OCI-LY7 (cell line): ENCODE data around the gene CERS6. TPM values are rescaled to one million over a fixed set of nuclear protein-coding genes. Genes with fewer than 3 reads are reported as not detected.

Experiments
- BruUV-seq: library from RNA; stranded (reverse); fragments of 400-500 nt; replicated peaks from 2 replicates; lab custom pipeline; 2021; lab: Mats Ljungman, UMichigan
- CTCF ChIA-PET: fragments of 300-600 bp; sonication (Branson Sonifier 250); formaldehyde crosslinking; loops from one replicate; lab custom pipeline; 2022; ENCODE audit warnings: antibody characterized with exemption; ENCODE audit not compliant: unreplicated experiment; lab: Charles Lee
- POLR2A ChIA-PET: fragments of 300-600 bp; sonication (Branson Sonifier 250); formaldehyde crosslinking; loops from one replicate; lab custom pipeline; 2022; ENCODE audit warnings: antibody characterized with exemption; lab: Charles Lee
- DNase-seq: peaks from one replicate; pipeline ENCODE4 v3.0.0-alpha.2; 2015; ENCODE audit warnings: low spot score
- H2AFZ ChIP-seq: fragments of 200-600 bp; sonication (generic), shearing (Covaris generic); 2 replicates; pipeline ENCODE4 v1.6.1; 2014; ENCODE audit warnings: mild to moderate bottlenecking, antibody characterized with exemption, low read length, moderate library complexity
- H3K27ac ChIP-seq: fragments of 200-600 bp; sonication (generic); 2 replicates; pipeline ENCODE4 v1.5.1; 2014; ENCODE audit warnings: mixed run types, low read depth, mild to moderate bottlenecking, moderate library complexity, low read length, inconsistent platforms; ENCODE audit not compliant: poor library complexity, severe bottlenecking
- H3K36me3 ChIP-seq: fragments of 200-600 bp; sonication (generic); 2 replicates; pipeline ENCODE4 v1.6.1; 2014; ENCODE audit warnings: mild to moderate bottlenecking, antibody characterized with exemption, low read length, moderate library complexity, mixed read lengths; ENCODE audit not compliant: insufficient read depth
- H3K4me1 ChIP-seq: fragments of 200-600 bp; sonication (generic); 2 replicates; pipeline ENCODE4 v1.5.1; 2014; ENCODE audit warnings: mild to moderate bottlenecking, low read length; ENCODE audit not compliant: insufficient read depth, poor library complexity, severe bottlenecking
- H3K4me2 ChIP-seq: fragments of 200-600 bp; sonication (generic); 2 replicates; pipeline ENCODE4 v1.6.1; 2014; ENCODE audit warnings: mild to moderate bottlenecking, low read length
- H3K4me3 ChIP-seq: fragments of 200-600 bp; sonication (generic); 2 replicates; pipeline ENCODE4 v1.5.1; 2014; ENCODE audit warnings: mild to moderate bottlenecking, low read depth, low read length; ENCODE audit not compliant: poor library complexity, severe bottlenecking
- H3K79me2 ChIP-seq: fragments of 200-600 bp; sonication (generic); 2 replicates; pipeline ENCODE4 v1.6.1; 2016; ENCODE audit warnings: low read depth, mild to moderate bottlenecking, low read length, moderate library complexity, mixed read lengths; ENCODE audit not compliant: insufficient read depth
- H3K9me2 ChIP-seq: fragments of 200-600 bp; sonication (generic); 2 replicates; pipeline ENCODE4 v1.6.1; 2016; ENCODE audit warnings: mild to moderate bottlenecking, low read length, mixed read lengths; ENCODE audit not compliant: insufficient read depth
- H3K9me3 ChIP-seq: fragments of 200-600 bp; sonication (generic); 2 replicates; pipeline ENCODE4 v1.6.1; 2014; ENCODE audit warnings: mild to moderate bottlenecking, mixed run types, low read length, mixed read lengths
- H4K20me1 ChIP-seq: fragments of 200-600 bp; sonication (generic); 2 replicates; pipeline ENCODE4 v1.6.1; 2014; ENCODE audit warnings: mild to moderate bottlenecking, antibody characterized with exemption, low read length, moderate library complexity, mixed read lengths; ENCODE audit not compliant: insufficient read depth
- CTCF ChIP-seq: fragments of 200-600 bp; sonication (generic); conservative IDR thresholded peaks from 2 replicates; pipeline ENCODE4 v1.5.1; 2014; ENCODE audit warnings: mild to moderate bottlenecking, antibody characterized with exemption, low read length, moderate library complexity, mixed read lengths
- EZH2phosphoT487 ChIP-seq: fragments of 200-600 bp; sonication (generic); IDR thresholded peaks from 2 replicates; pipeline ENCODE4 v1.6.1; 2018; ENCODE audit warnings: low read depth, borderline replicate concordance, mild to moderate bottlenecking, mixed run types, antibody characterized with exemption, low read length, moderate library complexity, mixed read lengths
- intact Hi-C: fragments of 100-400 bp; cut with micrococcal nuclease; formaldehyde crosslinking; loops from one replicate; pipeline ENCODE4 v1.10.0; 2022; ENCODE audit not compliant: unreplicated experiment
- total RNA-seq, 2 experiments: library from RNA; depleted of rRNA in 1 of 2; stranded (reverse); fragments of >200 nt in 1 of 2; shearing (Covaris generic) in 1 of 2; gene quantifications; 2 replicates each; pipeline ENCODE4 v1.2.3, GENCODE V29; 2014 to 2022

The CERS6 gene
- total RNA-seq, 2 experiments from 2014 or later: 0.04 TPM; not detected in 1

GRCh38 chr2:168805615-168806014, 349.5 kb downstream of the CERS6 start:
- DNase-seq: no peak
- H3K9me3 ChIP-seq: no peaks in the 10 kb centered on the region
- no peak overlapping the region for H3K4me2 ChIP-seq
- H3K36me3 ChIP-seq: no peaks in the 10 kb centered on the region
- ChIA-PET CTCF (no interaction called here), POLR2A (interaction anchor here (0.6 kb wide), 1 partner anchor 10 kb away, joined by 3 read pairs; no protein-coding TSS in a partner anchor)
- no peaks in the 10 kb centered on the region for H3K9me2 ChIP-seq
- no peak overlapping the region for H3K27ac ChIP-seq
- H3K4me1 ChIP-seq: no peaks in the 10 kb centered on the region
- no peak overlapping the region for H3K4me3 ChIP-seq
- intact Hi-C loops: no loop called here
- H3K79me2 ChIP-seq: no peaks in the 10 kb centered on the region
- TF ChIP-seq EZH2phosphoT487 (no peak), CTCF (no peak)
- H2AFZ ChIP-seq: no peak overlapping the region
- no peaks in the 10 kb centered on the region for H4K20me1 ChIP-seq
- BruUV-seq: no TSS peak

DNA sequence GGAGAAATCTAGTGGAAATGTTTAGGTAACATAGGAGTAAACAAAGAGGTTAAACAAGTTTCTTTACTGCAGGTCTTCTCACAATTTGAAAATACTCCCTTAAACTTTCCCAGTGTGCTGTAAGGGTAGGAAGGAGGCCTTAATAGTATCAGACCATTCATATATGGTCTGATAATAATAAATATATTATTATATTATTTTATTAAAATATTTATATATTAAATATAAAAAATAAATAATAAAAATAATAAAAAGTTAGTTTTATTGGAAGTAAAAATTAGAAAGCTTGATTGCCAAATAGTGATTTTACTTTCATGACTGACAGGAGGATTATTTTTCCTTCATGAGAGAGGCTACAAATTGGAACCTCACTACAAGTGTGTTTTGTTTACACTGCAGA, 353.5 kb downstream of the CERS6 start:
- BruUV-seq: no TSS peak
- Histone ChIP-seq H4K20me1 (no peaks in the 10 kb centered on the region), H3K9me3 (no peaks in the 10 kb centered on the region), H2AFZ (no peak overlapping the region), H3K4me2 (no peak overlapping the region), H3K9me2 (no peaks in the 10 kb centered on the region), H3K36me3 (no peaks in the 10 kb centered on the region), H3K4me3 (no peak overlapping the region), H3K27ac (no peak overlapping the region), H3K79me2 (no peaks in the 10 kb centered on the region), H3K4me1 (no peaks in the 10 kb centered on the region)
- DNase-seq: no peak
- TF ChIP-seq EZH2phosphoT487 (no peak), CTCF (no peak)
- POLR2A ChIA-PET: interaction anchor here (0.8 to 1.0 kb wide), 2 partner anchors 9 to 26 kb away, joined by 3 to 4 read pairs; no protein-coding TSS in a partner anchor
- CTCF ChIA-PET: no interaction called here
- intact Hi-C loops: no loop called here

DNA sequence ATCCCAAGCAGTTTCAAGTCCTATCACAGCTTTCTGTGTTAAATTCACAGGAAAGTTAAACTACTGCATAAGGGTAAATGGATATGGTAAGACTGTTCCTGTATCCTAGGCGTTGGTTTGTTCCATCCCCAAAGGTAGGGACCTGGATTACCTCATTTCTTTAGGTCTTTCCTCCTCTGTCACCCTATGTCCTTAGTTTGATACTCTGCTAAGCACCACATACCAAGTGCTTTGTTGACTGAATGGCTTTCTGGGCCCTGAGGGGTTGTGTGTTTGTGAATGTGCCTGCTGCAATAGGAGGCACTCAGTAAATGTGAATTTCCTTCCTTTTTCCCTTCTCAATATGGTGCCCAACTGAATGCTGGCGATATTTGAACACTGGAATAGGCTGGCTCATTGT, 354.2 kb downstream of the CERS6 start:
- H3K4me2 ChIP-seq: no peak overlapping the region
- no peak overlapping the region for H2AFZ ChIP-seq
- ChIA-PET POLR2A (interaction anchor here (0.8 to 1.0 kb wide), 2 partner anchors 9 to 27 kb away, joined by 3 to 4 read pairs; no protein-coding TSS in a partner anchor), CTCF (no interaction called here)
- BruUV-seq: no TSS peak
- no peak for DNase-seq
- H3K79me2 ChIP-seq: no peaks in the 10 kb centered on the region
- H4K20me1 ChIP-seq: no peaks in the 10 kb centered on the region
- TF ChIP-seq EZH2phosphoT487 (no peak), CTCF (no peak)
- H3K9me3 ChIP-seq: no peaks in the 10 kb centered on the region
- intact Hi-C loops: no loop called here
- H3K9me2 ChIP-seq: no peaks in the 10 kb centered on the region
- H3K4me3 ChIP-seq: no peak overlapping the region
- H3K36me3 ChIP-seq: no peaks in the 10 kb centered on the region
- no peaks in the 10 kb centered on the region for H3K4me1 ChIP-seq
- no peak overlapping the region for H3K27ac ChIP-seq
